Hepatocyte (in vitro differentiated cells): ENCODE data around the gene MEDAG.

Experiments
- EZH2 ChIP-seq: fragments of 200-600 bp; sonication (generic); IDR thresholded peaks from 2 replicates; pipeline ENCODE4 v1.6.1; 2016; ENCODE audit warnings: antibody characterized with exemption, mild to moderate bottlenecking, borderline replicate concordance
- TF ChIP-seq, protein P1 (sequence below): fragments of 200-600 bp; sonication (generic); IDR thresholded peaks from 2 replicates; pipeline ENCODE4 v1.5.1; 2016; ENCODE audit warnings: antibody characterized with exemption, mild to moderate bottlenecking; ENCODE audit not compliant: poor library complexity

DNA sequence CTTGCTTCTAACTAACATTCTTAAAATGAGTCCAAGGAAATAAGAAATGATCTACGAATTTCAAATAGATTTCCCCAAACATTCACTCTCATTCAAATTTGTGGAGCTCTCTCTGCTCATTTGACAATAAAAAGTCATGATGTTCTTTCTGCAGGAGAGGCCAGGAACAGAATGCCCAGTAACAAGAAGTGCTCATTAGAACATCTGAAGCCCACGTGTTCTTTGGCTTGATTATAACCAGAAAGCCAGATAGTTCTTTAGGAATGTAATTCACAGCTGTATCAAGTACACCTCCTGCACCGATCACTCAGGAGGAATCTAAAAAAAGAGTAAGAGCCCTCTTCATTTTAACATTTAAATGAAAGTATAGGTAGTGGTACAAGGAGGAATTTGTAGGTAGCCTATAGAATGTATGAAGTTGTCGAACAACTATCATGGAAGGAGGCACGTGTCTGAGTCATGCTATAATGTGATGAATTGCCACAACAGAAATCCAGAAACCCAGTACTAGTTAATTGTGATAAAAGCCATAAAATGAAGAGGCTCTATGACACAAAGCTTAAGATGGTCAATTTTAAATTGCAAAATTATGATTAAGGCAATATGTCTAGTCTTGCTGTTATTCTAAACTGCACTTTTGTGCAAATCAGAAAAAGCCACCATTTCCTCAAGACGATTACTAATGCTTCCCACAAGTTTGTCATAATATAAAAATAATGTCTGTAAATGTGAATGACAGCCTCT is 12.8 kb downstream of the MEDAG start:
- no peak for TF ChIP-seq EZH2
- TF ChIP-seq, protein P1, sequence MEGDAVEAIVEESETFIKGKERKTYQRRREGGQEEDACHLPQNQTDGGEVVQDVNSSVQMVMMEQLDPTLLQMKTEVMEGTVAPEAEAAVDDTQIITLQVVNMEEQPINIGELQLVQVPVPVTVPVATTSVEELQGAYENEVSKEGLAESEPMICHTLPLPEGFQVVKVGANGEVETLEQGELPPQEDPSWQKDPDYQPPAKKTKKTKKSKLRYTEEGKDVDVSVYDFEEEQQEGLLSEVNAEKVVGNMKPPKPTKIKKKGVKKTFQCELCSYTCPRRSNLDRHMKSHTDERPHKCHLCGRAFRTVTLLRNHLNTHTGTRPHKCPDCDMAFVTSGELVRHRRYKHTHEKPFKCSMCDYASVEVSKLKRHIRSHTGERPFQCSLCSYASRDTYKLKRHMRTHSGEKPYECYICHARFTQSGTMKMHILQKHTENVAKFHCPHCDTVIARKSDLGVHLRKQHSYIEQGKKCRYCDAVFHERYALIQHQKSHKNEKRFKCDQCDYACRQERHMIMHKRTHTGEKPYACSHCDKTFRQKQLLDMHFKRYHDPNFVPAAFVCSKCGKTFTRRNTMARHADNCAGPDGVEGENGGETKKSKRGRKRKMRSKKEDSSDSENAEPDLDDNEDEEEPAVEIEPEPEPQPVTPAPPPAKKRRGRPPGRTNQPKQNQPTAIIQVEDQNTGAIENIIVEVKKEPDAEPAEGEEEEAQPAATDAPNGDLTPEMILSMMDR = no peak
